GM18502 (cell line): ENCODE data around the gene ACP3.
"Not testable (repeated sequence)": the region's sequence is repeated elsewhere in the genome, so short reads cannot be mapped to it uniquely, and the experiment has no call there.

Experiments used
- ATAC-seq: cut with Tn5 transposase; IDR thresholded peaks from one replicate; pipeline ENCODE4 v1.9.1; 2021; ENCODE audit warnings: mild to moderate bottlenecking; ENCODE audit not compliant: unreplicated experiment, poor library complexity

The ACP3 gene

GRCh38 chr3:132352556-132353143 lies 35.4 kb downstream of the ACP3 start:
- ATAC-seq = peak; percentile 73

- ATAC-seq = no peak
Measured at GRCh38 chr3:132354916-132355702, 37.9 kb downstream of the ACP3 start.

- no peak for ATAC-seq
Measured at GRCh38 chr3:132356568-132356967, 39.4 kb downstream of the ACP3 start.

- ATAC-seq = no peak
Measured at GRCh38 chr3:132360717-132361116, 43.5 kb downstream of the ACP3 start.

GRCh38 chr3:132362329-132362728 lies 45.1 kb downstream of the ACP3 start:
- ATAC-seq = no peak

GRCh38 chr3:132368515-132368914 lies 51.3 kb downstream of the ACP3 start:
- ATAC-seq = no peak

GRCh38 chr3:132368962-132369361 lies 51.8 kb downstream of the ACP3 start:
- no peak for ATAC-seq

- not testable (repeated sequence) for ATAC-seq
Measured at GRCh38 chr3:132376945-132377354, 59.7 kb downstream of the ACP3 start.

GRCh38 chr3:132378048-132378762 lies 61.0 kb downstream of the ACP3 start:
- ATAC-seq = peak; percentile 66

GRCh38 chr3:132378846-132379245 lies 61.6 kb downstream of the ACP3 start:
- ATAC-seq = peak; percentile 28

- ATAC-seq = no peak
Measured at GRCh38 chr3:132380920-132381319, 63.7 kb downstream of the ACP3 start.

- ATAC-seq = no peak
Measured at GRCh38 chr3:132381348-132381944, 64.2 kb downstream of the ACP3 start.

GRCh38 chr3:132382267-132382666 lies 65.1 kb downstream of the ACP3 start:
- no peak for ATAC-seq

- ATAC-seq = no peak
Measured at GRCh38 chr3:132382688-132383194, 65.5 kb downstream of the ACP3 start.

GRCh38 chr3:132386259-132386658 lies 69.1 kb downstream of the ACP3 start:
- ATAC-seq = no peak

- not testable (repeated sequence) for ATAC-seq
Measured at GRCh38 chr3:132392675-132393074, 75.5 kb downstream of the ACP3 start.

- no peak for ATAC-seq
Measured at GRCh38 chr3:132394320-132394719, 77.1 kb downstream of the ACP3 start.

GRCh38 chr3:132395126-132395525 lies 77.9 kb downstream of the ACP3 start:
- ATAC-seq = no peak

GRCh38 chr3:132396255-132396654 lies 79.0 kb downstream of the ACP3 start:
- no peak for ATAC-seq

GRCh38 chr3:132396776-132397175 lies 79.6 kb downstream of the ACP3 start:
- not testable (repeated sequence) for ATAC-seq
